SK-N-MC (cell line): Measurements from ENCODE around the gene NEU2.
"Not testable (repeated sequence)": the region's sequence is repeated elsewhere in the genome, so short reads cannot be mapped to it uniquely, and the experiment has no call there.

Source experiments
- DNase-seq: peaks from one replicate; pipeline ENCODE4 v3.0.0-alpha.2; 2011; ENCODE audit warnings: low read depth, low spot score
- H3K27ac ChIP-seq: fragments of 200-600 bp; sonication (generic); 2 replicates; pipeline ENCODE4 v1.5.1; 2016; ENCODE audit warnings: mixed run types
- H3K36me3 ChIP-seq: fragments of 200-600 bp; sonication (generic); 2 replicates; pipeline ENCODE4 v1.6.1; 2017; ENCODE audit warnings: antibody characterized with exemption, low read length, mixed read lengths; ENCODE audit not compliant: insufficient read depth
- H3K4me3 ChIP-seq: fragments of 200-600 bp; sonication (generic); 2 replicates; pipeline ENCODE4 v1.5.1; 2016
- H3K9ac ChIP-seq: fragments of 200-600 bp; sonication (generic); 2 replicates; pipeline ENCODE4 v1.8.0; 2017; ENCODE audit warnings: mixed run types, mixed read lengths; ENCODE audit not compliant: insufficient read length
- H3K9me3 ChIP-seq: fragments of 200-600 bp; sonication (generic); 2 replicates; pipeline ENCODE4 v1.6.1; 2017; ENCODE audit warnings: low read depth, mild to moderate bottlenecking, antibody characterized with exemption, low read length, moderate library complexity, mixed read lengths
- EZH2 ChIP-seq: fragments of 200-600 bp; sonication (generic); IDR thresholded peaks from one replicate; pipeline ENCODE4 v1.6.1; 2017; ENCODE audit warnings: antibody characterized with exemption
- FOXP2 ChIP-seq: optimal IDR thresholded peaks from 2 replicates; pipeline ENCODE3; 2011; ENCODE audit warnings: mild to moderate bottlenecking, moderate library complexity; ENCODE audit not compliant: insufficient read depth; ENCODE audit errors: extremely low read length, control extremely low read depth
- POLR2AphosphoS5 ChIP-seq: IDR thresholded peaks from 2 replicates; pipeline ENCODE4 v1.6.1; 2012; ENCODE audit warnings: mild to moderate bottlenecking, low read depth, low read length, borderline replicate concordance

Gene NEU2

DNA sequence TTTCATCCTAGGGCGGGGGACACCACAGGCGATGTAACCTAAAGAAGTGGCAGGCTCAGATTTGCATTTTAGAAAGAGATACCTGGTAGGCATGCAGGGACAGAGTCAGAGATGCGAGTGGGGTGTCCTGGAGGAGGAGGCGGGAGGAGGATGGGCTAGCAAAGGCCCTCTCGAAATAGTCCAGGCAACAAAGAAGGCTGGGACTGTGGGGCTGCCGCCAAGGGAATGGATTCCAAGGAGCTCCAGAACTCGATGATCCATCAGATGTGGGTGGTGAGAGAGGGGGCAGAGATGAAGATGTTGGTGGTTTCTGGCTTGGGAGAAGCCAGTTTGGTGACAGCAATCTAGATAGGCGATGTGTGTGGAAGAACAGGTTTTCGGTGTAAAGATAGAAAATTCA is 15.2 kb downstream of the NEU2 start:
- Histone ChIP-seq H3K27ac (no peak overlapping the region), H3K36me3 (no peaks in the 10 kb centered on the region), H3K9ac (no peak overlapping the region), H3K9me3 (no peaks in the 10 kb centered on the region), H3K4me3 (no peak overlapping the region)
- DNase-seq, result no peak
- TF ChIP-seq EZH2 (no peak), POLR2AphosphoS5 (no peak), FOXP2 (no peak)

GRCh38 chr2:233048569-233049193 is 16.2 kb downstream of the NEU2 start:
- no peak for DNase-seq
- H3K9me3 ChIP-seq, result no peaks in the 10 kb centered on the region
- H3K4me3 ChIP-seq, result no peak overlapping the region
- H3K9ac ChIP-seq, result no peak overlapping the region
- H3K36me3 ChIP-seq, result no peaks in the 10 kb centered on the region
- H3K27ac ChIP-seq, result no peak overlapping the region
- TF ChIP-seq FOXP2, result no peak
- no peak for TF ChIP-seq POLR2AphosphoS5
- no peak for TF ChIP-seq EZH2

- Histone ChIP-seq H3K9me3 (no peaks in the 10 kb centered on the region), H3K36me3 (no peaks in the 10 kb centered on the region), H3K4me3 (no peak overlapping the region), H3K9ac (no peak overlapping the region), H3K27ac (no peak overlapping the region)
- DNase-seq, result no peak
- TF ChIP-seq EZH2 (no peak), POLR2AphosphoS5 (no peak), FOXP2 (no peak)
Measured at GRCh38 chr2:233049194-233049761, 16.8 kb downstream of the NEU2 start.

DNA sequence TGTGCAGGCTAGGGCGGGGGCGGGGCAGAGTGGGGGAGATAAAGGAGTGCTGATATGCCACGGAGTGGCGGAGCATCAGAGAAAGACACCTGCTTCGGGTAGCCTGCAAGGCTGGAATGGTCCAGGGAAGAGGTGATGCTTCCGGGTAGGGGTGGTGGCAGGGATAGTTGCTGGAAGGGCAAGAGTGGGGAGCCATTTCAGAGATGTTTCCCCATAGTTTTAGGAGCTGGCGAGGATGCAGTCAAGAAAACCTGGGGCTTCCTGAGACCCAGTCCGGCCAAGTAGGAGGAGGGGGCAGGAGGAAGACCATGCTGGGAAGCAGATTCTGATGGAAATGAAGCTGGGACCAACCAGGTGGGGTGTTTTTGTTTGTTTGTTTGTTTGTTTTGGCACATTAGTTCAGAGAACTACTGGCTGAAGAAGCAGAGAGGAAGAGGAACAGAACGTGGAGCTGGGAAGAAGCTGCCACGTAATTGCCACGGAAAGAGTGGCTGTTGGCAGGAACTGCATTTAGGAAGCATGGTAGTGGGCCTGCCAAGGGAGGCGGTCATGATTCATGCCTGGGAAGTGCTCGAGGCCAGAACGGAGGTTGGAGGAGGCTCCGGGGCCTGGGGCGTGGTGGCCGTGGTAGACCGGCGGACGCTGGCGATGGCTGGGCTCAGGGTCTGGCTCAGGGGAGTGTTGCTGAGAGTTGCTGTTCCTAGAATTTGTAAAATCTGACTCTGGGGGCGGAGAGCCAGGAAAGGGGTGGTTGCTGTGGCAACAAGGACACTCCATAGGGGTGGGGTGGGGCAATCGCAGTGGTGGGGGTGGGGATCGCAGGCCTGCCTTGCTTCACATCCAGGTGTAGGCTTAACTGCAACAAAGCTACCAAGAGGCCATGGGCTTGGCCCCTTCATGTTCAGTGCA is 19.0 kb downstream of the NEU2 start:
- H3K9ac ChIP-seq, result no peak overlapping the region

GRCh38 chr2:233052517-233052916 is 20.0 kb downstream of the NEU2 start:
- not testable (repeated sequence) for H3K4me3 ChIP-seq, H3K27ac ChIP-seq, H3K9me3 ChIP-seq, H3K9ac ChIP-seq, H3K36me3 ChIP-seq, DNase-seq

More for the DNA sequence above, 19.0 kb downstream of the NEU2 start:
- no peak overlapping the region for H3K4me3 ChIP-seq
- no peak for DNase-seq
- H3K27ac ChIP-seq, result no peak overlapping the region
- H3K9me3 ChIP-seq, result no peaks in the 10 kb centered on the region
- H3K36me3 ChIP-seq, result no peaks in the 10 kb centered on the region
- TF ChIP-seq FOXP2, result no peak
- TF ChIP-seq POLR2AphosphoS5, result no peak
- no peak for TF ChIP-seq EZH2

DNA sequence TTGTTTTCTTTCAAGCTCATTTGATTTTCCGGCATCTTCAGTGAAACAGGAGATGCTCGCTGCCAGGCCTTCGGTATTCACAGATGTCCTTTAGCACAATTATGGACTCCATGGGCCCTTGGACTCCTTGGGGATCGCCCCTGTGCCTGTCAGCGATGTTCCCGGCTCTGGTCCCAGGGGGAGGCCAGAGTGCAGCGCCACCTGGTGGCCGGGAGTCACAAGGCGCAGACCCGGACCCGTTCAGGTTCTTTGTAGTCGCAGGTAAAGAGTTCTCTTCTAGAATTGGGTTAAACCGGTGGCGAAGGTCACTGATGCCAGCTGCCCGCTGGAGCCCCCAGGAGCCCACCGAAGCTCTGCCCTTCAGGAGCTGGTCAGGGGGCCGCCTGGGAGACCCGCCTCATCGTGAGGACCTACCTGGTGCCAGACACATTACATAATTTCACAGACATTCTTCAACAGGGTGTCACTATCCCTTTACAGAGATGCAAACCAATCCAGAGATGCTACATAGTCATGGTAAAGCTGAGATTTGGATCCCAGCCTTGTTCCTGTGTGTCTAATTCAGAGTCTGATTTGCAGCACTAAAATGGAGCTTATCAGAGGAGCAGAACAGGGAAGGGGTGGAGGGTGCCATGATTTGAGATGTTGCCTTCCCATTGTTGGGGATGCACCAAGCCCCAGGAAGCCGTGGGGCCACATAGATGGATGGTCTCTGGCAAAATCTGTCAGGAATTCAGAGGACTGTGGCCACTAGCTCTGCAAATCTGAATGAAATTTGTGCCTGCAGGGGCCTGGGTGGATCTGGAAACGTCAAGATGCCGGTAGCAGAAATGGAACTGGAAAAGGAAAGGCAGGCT is 21.7 kb downstream of the NEU2 start:
- H3K27ac ChIP-seq, result no peak overlapping the region
- no peak for DNase-seq
- TF ChIP-seq FOXP2, result no peak
- no peak for TF ChIP-seq POLR2AphosphoS5
- no peak for TF ChIP-seq EZH2

GRCh38 chr2:233055362-233055761 is 22.9 kb downstream of the NEU2 start:
- Histone ChIP-seq H3K9me3 (no peaks in the 10 kb centered on the region), H3K4me3 (no peak overlapping the region), H3K27ac (no peak overlapping the region), H3K9ac (no peak overlapping the region), H3K36me3 (no peaks in the 10 kb centered on the region)
- TF ChIP-seq EZH2 (no peak), POLR2AphosphoS5 (no peak), FOXP2 (no peak)
- no peak for DNase-seq

More for the DNA sequence above, 21.7 kb downstream of the NEU2 start:
- no peak overlapping the region for H3K4me3 ChIP-seq
- H3K36me3 ChIP-seq, result no peaks in the 10 kb centered on the region
- H3K9me3 ChIP-seq, result no peaks in the 10 kb centered on the region
- H3K9ac ChIP-seq, result no peak overlapping the region
